ENCODE data around the gene SLC51A. TPM values are rescaled to one million over a fixed set of nuclear protein-coding genes. Genes with fewer than 3 reads are reported as not detected.
"Not testable (repeated sequence)": the region's sequence is repeated elsewhere in the genome, so short reads cannot be mapped to it uniquely, and the experiment has no call there.

The SLC51A gene
- total RNA-seq, 4 donors from 2014 or later = not detected

DNA sequence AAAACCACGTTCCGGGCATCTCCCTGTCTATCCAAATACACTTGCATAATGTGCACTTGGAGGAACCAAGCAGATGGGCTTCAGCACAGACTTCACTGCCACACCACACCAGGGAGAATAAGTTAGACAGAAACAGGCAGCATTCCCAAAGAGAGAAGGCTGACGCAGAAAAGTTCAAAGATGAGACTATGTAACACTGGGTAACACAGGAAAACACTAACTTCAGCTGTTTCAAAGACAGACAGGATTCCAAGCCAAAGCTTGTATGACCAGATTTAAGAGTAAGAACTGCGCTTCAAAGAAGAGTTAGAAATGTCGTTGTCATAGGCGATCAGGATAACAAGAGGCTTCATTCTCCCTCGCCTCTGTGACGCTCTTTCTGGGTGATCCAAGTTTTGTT, 19.9 kb downstream of the SLC51A start:
- 77% methylated on average over 8 of the region's 8 CpGs for WGBS
- peaks cover 41% of the 10 kb centered on the region for H3K36me3 ChIP-seq
- no peak for TF ChIP-seq CTCF (IDR thresholded peaks at IDR 0.05)
- TF ChIP-seq POLR2A (IDR thresholded peaks at IDR 0.05) = no peak
- TF ChIP-seq EP300 (IDR thresholded peaks at IDR 0.05) = no peak
- no peak for TF ChIP-seq POLR2AphosphoS5 (IDR thresholded peaks at IDR 0.05)

DNA sequence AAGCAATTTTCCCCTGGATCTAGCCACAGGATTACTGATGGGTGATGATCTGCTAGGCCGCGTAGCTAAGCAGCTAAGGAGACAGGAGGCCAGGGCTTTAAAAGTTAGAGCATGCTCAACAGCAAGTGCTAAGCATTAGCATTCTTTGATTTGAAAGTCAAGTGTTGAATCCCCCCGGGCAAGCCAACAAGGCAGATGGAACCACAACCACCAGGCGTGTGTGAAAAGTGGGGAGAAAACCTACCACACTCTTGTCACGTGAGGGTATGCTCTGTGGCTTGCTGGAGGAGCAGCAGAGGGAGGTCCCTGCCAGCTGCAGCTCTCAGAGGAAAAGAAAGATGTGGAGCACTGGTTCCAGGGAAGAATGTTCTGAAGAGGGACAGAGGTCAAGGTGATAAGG, 20.9 kb downstream of the SLC51A start:
- Histone ChIP-seq H3K4me1 (no peaks in the 10 kb centered on the region), H3K4me3 (no peak overlapping the region), H3K27me3 (no peaks in the 10 kb centered on the region), H3K9me3 (no peaks in the 10 kb centered on the region), H3K27ac (peak overlapping the region; percentile 20), H3K36me3 (peaks cover 51% of the 10 kb centered on the region)
- DNase-seq (ENCODE audit: low spot score in 2 of 2) = no peak
- 84% methylated on average over 5 of the region's 5 CpGs for WGBS
- TF ChIP-seq POLR2A (IDR thresholded peaks at IDR 0.05) = no peak
- no peak for TF ChIP-seq EP300 (IDR thresholded peaks at IDR 0.05)
- TF ChIP-seq POLR2AphosphoS5 (IDR thresholded peaks at IDR 0.05) = no peak
- no peak for TF ChIP-seq CTCF (IDR thresholded peaks at IDR 0.05)

More for the DNA sequence above, 19.9 kb downstream of the SLC51A start:
- no peaks in the 10 kb centered on the region for H3K27me3 ChIP-seq
- no peak overlapping the region for H3K4me3 ChIP-seq
- peak overlapping the region; percentile 12 for H3K27ac ChIP-seq
- H3K4me1 ChIP-seq = no peaks in the 10 kb centered on the region
- DNase-seq (ENCODE audit: low spot score in 2 of 2) = no peak
- H3K9me3 ChIP-seq = no peaks in the 10 kb centered on the region

DNA sequence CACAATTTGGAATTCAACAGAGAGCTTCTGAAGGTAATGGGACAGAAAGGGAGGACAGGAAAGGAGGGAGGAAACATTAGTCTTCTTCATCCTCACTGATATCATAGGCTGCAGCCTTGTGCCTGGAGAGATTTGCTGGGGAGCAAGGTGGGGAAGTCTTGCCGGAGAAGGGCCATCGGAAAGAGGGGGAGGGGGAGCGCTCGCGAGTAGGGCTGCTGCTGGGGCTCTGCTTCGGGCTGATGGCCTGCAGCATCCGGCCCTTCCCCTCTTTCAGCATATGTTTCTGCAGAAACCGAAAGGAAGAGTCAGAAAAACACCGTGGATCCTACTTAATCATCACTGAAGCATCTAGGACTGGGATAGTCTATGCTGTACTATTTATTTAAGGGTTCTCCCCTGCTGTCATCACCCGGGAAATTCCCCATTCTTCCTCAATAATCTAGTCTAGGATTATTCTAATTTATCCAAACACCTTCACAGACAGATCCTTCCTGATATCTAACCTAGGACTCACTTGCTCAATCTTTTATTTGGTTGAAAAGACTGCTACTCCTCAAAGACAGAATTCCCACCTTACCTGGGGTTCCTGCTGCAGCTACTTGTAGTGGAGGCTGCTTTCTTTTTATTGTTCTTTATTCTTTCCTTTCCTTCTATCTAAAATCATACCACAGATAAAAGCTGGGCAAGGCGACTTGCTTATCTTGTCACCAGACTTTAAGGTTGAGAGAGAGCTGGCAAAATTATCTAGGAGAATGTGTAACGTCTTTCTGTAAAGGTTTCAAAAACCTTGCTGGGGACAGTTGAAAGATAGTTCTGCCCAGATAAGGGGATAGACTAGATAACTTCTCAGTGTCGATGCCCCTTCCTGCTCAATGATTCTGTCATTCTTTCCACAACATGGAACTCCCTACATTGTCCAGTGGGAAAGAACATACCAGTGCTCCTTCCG, 22.6 kb downstream of the SLC51A start:
- DNase-seq (ENCODE audit: low spot score in 2 of 2) = no peak
- peaks cover 59% of the 10 kb centered on the region for H3K36me3 ChIP-seq
- WGBS = 74% methylated on average over 14 of the region's 14 CpGs
- no peak overlapping the region for H3K27ac ChIP-seq
- H3K4me3 ChIP-seq = no peak overlapping the region
- H3K9me3 ChIP-seq = no peaks in the 10 kb centered on the region
- TF ChIP-seq POLR2A (IDR thresholded peaks at IDR 0.05) (no peak), EP300 (IDR thresholded peaks at IDR 0.05) (no peak), CTCF (IDR thresholded peaks at IDR 0.05) (no peak), POLR2AphosphoS5 (IDR thresholded peaks at IDR 0.05) (no peak)
- no peaks in the 10 kb centered on the region for H3K27me3 ChIP-seq
- H3K4me1 ChIP-seq = no peaks in the 10 kb centered on the region

- H3K27ac ChIP-seq = no peak overlapping the region
Observed at GRCh38 chr3:196240424-196240823, 24.1 kb downstream of the SLC51A start.

DNA sequence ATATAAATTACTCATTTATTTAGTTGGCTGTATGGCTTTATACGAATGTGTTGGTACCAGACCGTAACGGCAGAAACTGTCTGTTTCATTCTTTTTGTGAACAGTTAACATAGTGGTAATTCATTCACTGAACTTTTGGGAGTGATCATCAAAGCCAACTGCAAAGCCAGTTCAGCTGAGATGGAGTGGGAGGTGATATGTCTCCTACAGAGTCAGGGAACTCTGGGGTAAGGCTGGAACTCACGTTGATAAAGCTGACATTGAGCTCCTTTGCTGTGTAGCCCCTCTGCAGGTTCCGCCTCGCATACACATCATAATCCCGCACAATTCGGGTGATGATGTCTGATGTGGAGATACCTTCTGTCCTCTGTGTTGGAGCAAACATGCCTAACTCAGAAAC, 25.4 kb downstream of the SLC51A start:
- Histone ChIP-seq H3K9me3 (no peaks in the 10 kb centered on the region), H3K36me3 (peaks cover 82% of the 10 kb centered on the region), H3K27ac (no peak overlapping the region), H3K27me3 (no peaks in the 10 kb centered on the region), H3K4me1 (no peaks in the 10 kb centered on the region), H3K4me3 (no peak overlapping the region)
- 84% methylated on average over 8 of the region's 8 CpGs for WGBS
- no peak for TF ChIP-seq EP300 (IDR thresholded peaks at IDR 0.05)
- TF ChIP-seq POLR2AphosphoS5 (IDR thresholded peaks at IDR 0.05) = no peak
- TF ChIP-seq POLR2A (IDR thresholded peaks at IDR 0.05) = no peak
- no peak for DNase-seq (ENCODE audit: low spot score in 2 of 2)

More at GRCh38 chr3:196240424-196240823, 24.1 kb downstream of the SLC51A start:
- DNase-seq (ENCODE audit: low spot score in 2 of 2) = no peak
- WGBS = 89% methylated on average over 4 of the region's 4 CpGs
- Histone ChIP-seq H3K9me3 (no peaks in the 10 kb centered on the region), H3K4me3 (no peak overlapping the region), H3K4me1 (no peaks in the 10 kb centered on the region), H3K36me3 (peaks cover 69% of the 10 kb centered on the region), H3K27me3 (no peaks in the 10 kb centered on the region)
- TF ChIP-seq POLR2A (IDR thresholded peaks at IDR 0.05) = no peak

DNA sequence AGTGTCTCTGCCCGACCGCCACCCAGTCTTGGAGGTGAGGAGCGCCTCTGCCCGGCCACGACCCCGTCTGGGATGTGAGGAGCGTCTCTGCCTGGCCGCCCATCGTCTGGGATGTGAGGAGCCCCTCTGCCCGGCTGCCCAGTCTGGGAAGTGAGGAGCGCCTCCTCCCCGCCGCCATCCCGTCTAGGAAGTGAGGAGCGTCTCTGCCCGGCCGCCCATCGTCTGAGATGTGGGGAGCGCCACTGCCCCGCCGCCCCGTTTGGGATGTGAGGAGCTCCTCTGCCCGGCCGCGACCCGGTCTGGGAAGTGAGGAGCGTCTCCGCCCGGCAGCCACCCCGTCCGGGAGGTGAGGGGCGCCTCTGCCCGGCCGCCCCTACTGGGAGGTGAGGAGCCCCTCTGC, 27.8 kb downstream of the SLC51A start:
- not testable (repeated sequence) for H3K4me3 ChIP-seq; H3K9me3 ChIP-seq; DNase-seq (ENCODE audit: low spot score in 2 of 2); H3K27me3 ChIP-seq; H3K4me1 ChIP-seq; H3K27ac ChIP-seq
- 96% methylated on average over 19 of the region's 34 CpGs for WGBS
- peaks cover 77% of the 10 kb centered on the region for H3K36me3 ChIP-seq
